Measurements from ENCODE around the gene NHERF1.

The NHERF1 gene

GRCh38 chr17:74812109-74813009 is 63.9 kb downstream of the NHERF1 start:
- Histone ChIP-seq H3K4me1 (ENCODE audit: low read length) (no peaks in the 10 kb centered on the region), H2AFZ (ENCODE audit: low read depth, low read length) (no peak overlapping the region), H3K79me2 (ENCODE audit: low read length) (no peaks in the 10 kb centered on the region), H3K4me3 (ENCODE audit: low read length) (no peak overlapping the region), H3K27me3 (ENCODE audit: low read depth, low read length) (no peaks in the 10 kb centered on the region), H4K20me1 (ENCODE audit: insufficient read depth, low read length) (no peaks in the 10 kb centered on the region), H3K36me3 (replicated peaks; ENCODE audit: low read depth, low read length) (no peaks in the 10 kb centered on the region), H3K27ac (ENCODE audit: low read length) (no peak overlapping the region), H3K9me3 (ENCODE audit: insufficient read depth, low read length) (no peaks in the 10 kb centered on the region), H3K4me2 (ENCODE audit: low read length) (no peak overlapping the region), H3K9ac (ENCODE audit: low read length) (no peak overlapping the region)
- TF ChIP-seq CTCF (IDR thresholded peaks at IDR 0.05; ENCODE audit: low read depth, low read length) (no peak), EZH2phosphoT487 (IDR thresholded peaks at IDR 0.05; ENCODE audit: low read depth) (no peak)

GRCh38 chr17:74814453-74814852 is 66.0 kb downstream of the NHERF1 start:
- H3K4me1 ChIP-seq (ENCODE audit: low read length): no peaks in the 10 kb centered on the region
- no peaks in the 10 kb centered on the region for H3K9me3 ChIP-seq (ENCODE audit: insufficient read depth, low read length)
- no peak overlapping the region for H3K9ac ChIP-seq (ENCODE audit: low read length)
- no peaks in the 10 kb centered on the region for H3K27me3 ChIP-seq (ENCODE audit: low read depth, low read length)
- H3K27ac ChIP-seq (ENCODE audit: low read length): no peak overlapping the region
- no peak overlapping the region for H3K4me3 ChIP-seq (ENCODE audit: low read length)
- H3K4me2 ChIP-seq (ENCODE audit: low read length): no peak overlapping the region
- TF ChIP-seq EZH2phosphoT487 (IDR thresholded peaks at IDR 0.05; ENCODE audit: low read depth) (no peak), CTCF (IDR thresholded peaks at IDR 0.05; ENCODE audit: low read depth, low read length) (peak; percentile 26)
- H3K79me2 ChIP-seq (ENCODE audit: low read length): no peaks in the 10 kb centered on the region
- no peaks in the 10 kb centered on the region for H4K20me1 ChIP-seq (ENCODE audit: insufficient read depth, low read length)
- H2AFZ ChIP-seq (ENCODE audit: low read depth, low read length): no peak overlapping the region
- H3K36me3 ChIP-seq (replicated peaks; ENCODE audit: low read depth, low read length): no peaks in the 10 kb centered on the region

GRCh38 chr17:74815067-74815466 is 66.6 kb downstream of the NHERF1 start:
- Histone ChIP-seq H3K9me3 (ENCODE audit: insufficient read depth, low read length) (no peaks in the 10 kb centered on the region), H3K9ac (ENCODE audit: low read length) (no peak overlapping the region), H3K36me3 (replicated peaks; ENCODE audit: low read depth, low read length) (no peaks in the 10 kb centered on the region), H3K27me3 (ENCODE audit: low read depth, low read length) (no peaks in the 10 kb centered on the region), H3K4me1 (ENCODE audit: low read length) (no peaks in the 10 kb centered on the region), H3K79me2 (ENCODE audit: low read length) (no peaks in the 10 kb centered on the region), H4K20me1 (ENCODE audit: insufficient read depth, low read length) (no peaks in the 10 kb centered on the region), H3K27ac (ENCODE audit: low read length) (no peak overlapping the region), H3K4me2 (ENCODE audit: low read length) (no peak overlapping the region), H2AFZ (ENCODE audit: low read depth, low read length) (no peak overlapping the region), H3K4me3 (ENCODE audit: low read length) (no peak overlapping the region)
- no peak for TF ChIP-seq CTCF (IDR thresholded peaks at IDR 0.05; ENCODE audit: low read depth, low read length)
- no peak for TF ChIP-seq EZH2phosphoT487 (IDR thresholded peaks at IDR 0.05; ENCODE audit: low read depth)

- H2AFZ ChIP-seq (ENCODE audit: low read depth, low read length): no peak overlapping the region
- H3K4me2 ChIP-seq (ENCODE audit: low read length): no peak overlapping the region
- no peaks in the 10 kb centered on the region for H3K9me3 ChIP-seq (ENCODE audit: insufficient read depth, low read length)
- H3K9ac ChIP-seq (ENCODE audit: low read length): no peak overlapping the region
- no peaks in the 10 kb centered on the region for H3K79me2 ChIP-seq (ENCODE audit: low read length)
- H3K36me3 ChIP-seq (replicated peaks; ENCODE audit: low read depth, low read length): no peaks in the 10 kb centered on the region
- H3K27me3 ChIP-seq (ENCODE audit: low read depth, low read length): no peaks in the 10 kb centered on the region
- no peaks in the 10 kb centered on the region for H4K20me1 ChIP-seq (ENCODE audit: insufficient read depth, low read length)
- TF ChIP-seq CTCF (IDR thresholded peaks at IDR 0.05; ENCODE audit: low read depth, low read length): peak; percentile 35
- no peak for TF ChIP-seq EZH2phosphoT487 (IDR thresholded peaks at IDR 0.05; ENCODE audit: low read depth)
- no peaks in the 10 kb centered on the region for H3K4me1 ChIP-seq (ENCODE audit: low read length)
- no peak overlapping the region for H3K27ac ChIP-seq (ENCODE audit: low read length)
- no peak overlapping the region for H3K4me3 ChIP-seq (ENCODE audit: low read length)
Observed at GRCh38 chr17:74815550-74816370, 67.3 kb downstream of the NHERF1 start.
